Suprapubic skin (tissue), 4 donors: ENCODE measurements around the gene PPP1R27. TPM values are rescaled to one million over a fixed set of nuclear protein-coding genes. Genes with fewer than 3 reads are reported as not detected.

ENCODE experiments used
- DNase-seq, 2 donors: peaks; one replicate each; pipeline ENCODE4 v3.0.0-alpha.2; 2019; ENCODE audit warnings: low spot score in 2 of 2
- H3K27ac ChIP-seq: fragments of 200-600 bp; sonication (generic); one replicate; pipeline ENCODE4 v1.5.1; 2019
- H3K27me3 ChIP-seq: fragments of 200-600 bp; sonication (generic); one replicate; pipeline ENCODE4 v1.5.1; 2019
- H3K36me3 ChIP-seq: fragments of 200-600 bp; sonication (generic); one replicate; pipeline ENCODE4 v1.5.1; 2019
- H3K4me1 ChIP-seq: fragments of 200-600 bp; sonication (generic); one replicate; pipeline ENCODE4 v1.5.1; 2019
- H3K4me3 ChIP-seq: fragments of 200-600 bp; sonication (generic); one replicate; pipeline ENCODE4 v1.5.1; 2019; ENCODE audit warnings: mild to moderate bottlenecking
- H3K9me3 ChIP-seq: fragments of 200-600 bp; sonication (generic); one replicate; pipeline ENCODE4 v1.5.1; 2019
- CTCF ChIP-seq, 2 donors: fragments of 200-600 bp in 1 of 2; fragments of 450-650 bp in 1 of 2; sonication (generic) in 1 of 2; IDR thresholded peaks; one replicate each; pipeline ENCODE4 v1.5.1; 2016 to 2019; ENCODE audit warnings: antibody characterized with exemption in 2 of 2, mild to moderate bottlenecking in 1 of 2, moderate library complexity in 1 of 2
- EP300 ChIP-seq: sonication (generic); formaldehyde crosslinking; IDR thresholded peaks from one replicate; pipeline ENCODE4 v1.6.1; 2017; ENCODE audit warnings: antibody characterized with exemption
- POLR2A ChIP-seq, 2 donors: fragments of 450-650 bp; IDR thresholded peaks; one replicate each; pipeline ENCODE4 v1.6.1; 2017; ENCODE audit warnings: antibody characterized with exemption in 2 of 2, mild to moderate bottlenecking in 2 of 2, moderate library complexity in 2 of 2
- POLR2AphosphoS5 ChIP-seq, 3 donors: sonication (generic); formaldehyde crosslinking; IDR thresholded peaks; one replicate each; pipeline ENCODE4 v1.6.1; 2017; ENCODE audit warnings: antibody characterized with exemption in 3 of 3
- WGBS: methylation state at CpG from one replicate; pipeline ENCODE4 v1.1.5; 2018; 5-methylcytosine and 5-hydroxymethylcytosine counted together
- total RNA-seq, 4 donors: library from RNA; depleted of rRNA; stranded (reverse); fragments of >200 nt; gene quantifications; one replicate each; pipeline ENCODE4 v1.1.0, GENCODE V29; 2016

Gene PPP1R27
- total RNA-seq, 4 donors from 2014 or later: 1.3 TPM; not detected in 3

DNA sequence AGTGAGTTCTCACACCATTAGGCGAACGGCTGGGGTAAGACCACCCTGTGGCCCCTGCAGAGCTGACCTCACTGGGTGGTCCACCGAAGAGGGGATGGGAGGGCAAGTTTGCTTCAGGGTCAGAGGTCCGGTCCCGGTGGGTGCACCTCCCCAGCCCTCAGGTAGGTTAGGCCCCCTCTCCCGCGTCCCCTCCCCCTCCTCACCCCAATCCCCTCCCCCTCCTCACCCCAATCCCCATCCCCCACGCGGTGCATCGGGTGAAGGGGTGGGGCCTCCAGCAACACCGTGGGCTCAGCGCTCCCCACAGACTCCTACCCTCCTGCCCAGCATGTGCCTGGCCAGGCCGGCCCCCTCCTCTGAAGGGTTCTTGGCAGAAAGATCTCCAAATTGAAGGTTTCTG, 15.1 kb downstream of the PPP1R27 start:
- Histone ChIP-seq H3K27ac (no peak overlapping the region), H3K4me1 (peaks cover 41% of the 10 kb centered on the region), H3K9me3 (no peaks in the 10 kb centered on the region), H3K27me3 (no peaks in the 10 kb centered on the region), H3K36me3 (peaks cover 13% of the 10 kb centered on the region), H3K4me3 (no peak overlapping the region)
- 45% methylated on average over 5 of the region's 13 CpGs for WGBS
- TF ChIP-seq POLR2A (IDR thresholded peaks at IDR 0.05) (no peak), EP300 (no peak), CTCF (IDR thresholded peaks at IDR 0.05) (no peak), POLR2AphosphoS5 (IDR thresholded peaks at IDR 0.05) (no peak)
- no peak for DNase-seq

DNA sequence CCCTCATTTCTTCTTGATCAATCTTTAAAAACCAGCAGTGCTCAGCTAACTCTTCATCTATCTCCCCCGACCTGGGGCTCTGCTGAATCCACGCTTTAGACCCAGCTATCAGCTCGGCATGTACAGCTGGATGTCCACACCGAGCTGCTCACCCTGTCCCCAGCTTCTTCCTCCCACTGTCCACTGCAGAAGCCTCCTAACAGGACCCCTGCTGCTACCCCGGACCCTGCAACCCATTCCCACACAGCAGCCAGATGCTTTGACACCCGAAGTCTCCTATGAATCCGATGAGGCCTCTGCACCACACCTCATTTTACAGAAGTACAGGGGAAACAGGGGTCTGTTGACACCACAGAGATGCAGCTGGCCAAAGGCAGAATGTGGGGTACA, 17.1 kb downstream of the PPP1R27 start:
- TF ChIP-seq POLR2AphosphoS5 (IDR thresholded peaks at IDR 0.05) (no peak), CTCF (IDR thresholded peaks at IDR 0.05) (no peak), POLR2A (IDR thresholded peaks at IDR 0.05) (no peak), EP300 (no peak)
- Histone ChIP-seq H3K9me3 (no peaks in the 10 kb centered on the region), H3K4me3 (no peak overlapping the region), H3K27me3 (peaks cover 8% of the 10 kb centered on the region), H3K27ac (no peak overlapping the region), H3K4me1 (peaks cover 25% of the 10 kb centered on the region), H3K36me3 (no peaks in the 10 kb centered on the region)
- no peak for DNase-seq
- 58% methylated on average over 6 of the region's 7 CpGs for WGBS

- no peaks in the 10 kb centered on the region for H3K9me3 ChIP-seq
- DNase-seq: no peak
- peaks cover 7% of the 10 kb centered on the region for H3K4me1 ChIP-seq
- H3K4me3 ChIP-seq: no peak overlapping the region
- TF ChIP-seq POLR2AphosphoS5 (IDR thresholded peaks at IDR 0.05) (no peak), POLR2A (IDR thresholded peaks at IDR 0.05) (no peak), CTCF (IDR thresholded peaks at IDR 0.05) (no peak), EP300 (no peak)
- H3K27ac ChIP-seq: no peak overlapping the region
- 53% methylated on average over 2 of the region's 2 CpGs for WGBS
- peaks cover 28% of the 10 kb centered on the region for H3K27me3 ChIP-seq
- no peaks in the 10 kb centered on the region for H3K36me3 ChIP-seq
Observed at GRCh38 chr17:81815646-81815986, 19.2 kb downstream of the PPP1R27 start.

DNA sequence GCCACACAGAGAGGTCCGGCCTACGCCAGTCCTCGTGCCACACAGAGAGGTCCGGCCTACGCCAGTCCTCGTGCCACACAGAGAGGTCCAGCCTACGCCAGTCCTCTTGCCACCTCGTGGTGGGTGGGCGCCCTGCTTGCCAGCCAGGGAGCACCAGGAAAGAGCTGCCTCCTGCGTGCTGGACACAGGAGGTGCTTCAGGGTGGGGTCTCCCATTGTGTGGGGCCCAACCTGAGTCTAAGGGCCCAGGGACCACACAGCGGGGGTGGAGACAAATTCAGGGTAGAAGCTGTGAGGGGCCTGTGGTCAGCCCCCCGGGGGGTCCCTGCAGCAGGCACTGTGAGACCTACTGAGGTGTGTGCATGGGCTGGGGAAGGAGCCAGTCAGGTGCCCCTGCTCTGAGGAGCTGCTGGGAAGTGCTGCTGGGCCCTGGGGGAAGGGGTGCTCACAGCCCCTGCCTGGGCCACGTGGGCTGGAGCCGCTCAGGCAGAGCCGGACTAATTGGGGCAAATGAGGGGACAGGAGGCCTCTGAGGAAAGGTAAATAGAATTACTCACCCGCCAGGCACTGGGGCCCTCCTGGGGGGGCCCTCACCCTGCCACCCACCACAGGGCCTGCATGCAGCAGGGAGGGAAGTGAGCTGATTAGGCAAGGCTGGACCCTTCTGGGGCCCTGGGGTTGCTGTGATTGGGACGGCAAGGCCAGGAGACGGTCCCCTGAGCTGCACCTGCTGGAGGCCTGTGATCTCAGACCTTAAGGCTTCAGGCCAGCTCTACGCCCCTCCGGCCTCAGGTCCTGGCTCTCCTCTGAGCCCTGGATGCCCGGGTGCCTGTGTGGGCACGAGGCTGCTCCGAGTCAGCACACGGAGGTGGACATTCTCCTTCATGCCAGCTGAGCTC, 19.9 kb downstream of the PPP1R27 start:
- H3K27me3 ChIP-seq: peaks cover 34% of the 10 kb centered on the region
- H3K27ac ChIP-seq: no peak overlapping the region
- H3K4me1 ChIP-seq: peaks cover 7% of the 10 kb centered on the region
- TF ChIP-seq EP300: no peak
- TF ChIP-seq POLR2AphosphoS5 (IDR thresholded peaks at IDR 0.05): no peak
- TF ChIP-seq CTCF (IDR thresholded peaks at IDR 0.05): no peak
- no peak for TF ChIP-seq POLR2A (IDR thresholded peaks at IDR 0.05)
- DNase-seq: no peak
- H3K4me3 ChIP-seq: no peak overlapping the region
- 31% methylated on average over 7 of the region's 24 CpGs for WGBS
- H3K9me3 ChIP-seq: no peaks in the 10 kb centered on the region
- H3K36me3 ChIP-seq: no peaks in the 10 kb centered on the region

DNA sequence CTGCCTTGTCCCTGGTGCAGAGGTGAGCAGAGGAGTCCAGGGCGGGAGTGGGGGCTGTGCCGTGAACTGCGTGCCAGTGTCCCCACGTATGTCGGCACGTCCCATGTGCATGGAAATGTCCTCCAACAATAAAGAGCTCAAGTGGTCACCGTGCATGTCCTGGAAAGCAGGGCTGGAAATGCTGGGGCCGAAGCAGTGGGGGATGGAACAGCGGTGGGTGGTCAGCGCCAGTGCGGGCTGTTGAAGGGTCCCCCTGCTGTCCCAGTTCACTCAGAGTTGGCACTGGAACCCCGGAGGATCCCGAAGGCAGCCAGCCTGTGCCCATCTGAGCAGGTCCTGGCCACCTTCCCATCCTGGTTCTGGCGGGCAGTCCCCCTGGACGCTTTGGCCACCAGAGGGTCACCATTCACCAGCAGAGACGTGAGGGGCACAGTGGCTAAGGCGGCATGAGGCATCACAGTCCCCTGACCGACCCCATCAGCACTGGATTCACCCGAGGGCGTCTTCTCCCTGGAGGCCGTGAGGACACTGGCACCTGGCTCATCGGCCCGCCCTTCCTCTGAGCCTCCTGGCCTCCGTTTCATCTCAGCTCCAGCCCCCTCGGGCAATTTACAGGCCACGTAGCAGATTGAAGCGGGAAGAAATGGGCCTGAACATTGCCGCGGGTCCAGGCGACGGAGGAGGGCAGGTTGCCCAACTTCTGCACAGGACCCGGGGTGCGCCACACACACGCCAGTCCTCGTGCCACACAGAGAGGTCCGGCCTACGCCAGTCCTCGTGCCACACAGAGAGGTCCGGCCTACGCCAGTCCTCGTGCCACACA, 20.8 kb downstream of the PPP1R27 start:
- Histone ChIP-seq H3K9me3 (no peaks in the 10 kb centered on the region), H3K27me3 (peaks cover 43% of the 10 kb centered on the region)

More for the DNA sequence above, 20.8 kb downstream of the PPP1R27 start:
- WGBS: 90% methylated on average over 8 of the region's 41 CpGs
- H3K27ac ChIP-seq: no peak overlapping the region
- no peak for DNase-seq
- TF ChIP-seq EP300 (no peak), POLR2A (IDR thresholded peaks at IDR 0.05) (no peak), CTCF (IDR thresholded peaks at IDR 0.05) (no peak), POLR2AphosphoS5 (IDR thresholded peaks at IDR 0.05) (no peak)
- no peaks in the 10 kb centered on the region for H3K36me3 ChIP-seq
- H3K4me3 ChIP-seq: no peak overlapping the region
- H3K4me1 ChIP-seq: peaks cover 7% of the 10 kb centered on the region
